Measurements from ENCODE around the gene ABCC8.
A peak's percentile ranks its signal among the peaks of the same experiment; 100 is the strongest.

Gene ABCC8

DNA sequence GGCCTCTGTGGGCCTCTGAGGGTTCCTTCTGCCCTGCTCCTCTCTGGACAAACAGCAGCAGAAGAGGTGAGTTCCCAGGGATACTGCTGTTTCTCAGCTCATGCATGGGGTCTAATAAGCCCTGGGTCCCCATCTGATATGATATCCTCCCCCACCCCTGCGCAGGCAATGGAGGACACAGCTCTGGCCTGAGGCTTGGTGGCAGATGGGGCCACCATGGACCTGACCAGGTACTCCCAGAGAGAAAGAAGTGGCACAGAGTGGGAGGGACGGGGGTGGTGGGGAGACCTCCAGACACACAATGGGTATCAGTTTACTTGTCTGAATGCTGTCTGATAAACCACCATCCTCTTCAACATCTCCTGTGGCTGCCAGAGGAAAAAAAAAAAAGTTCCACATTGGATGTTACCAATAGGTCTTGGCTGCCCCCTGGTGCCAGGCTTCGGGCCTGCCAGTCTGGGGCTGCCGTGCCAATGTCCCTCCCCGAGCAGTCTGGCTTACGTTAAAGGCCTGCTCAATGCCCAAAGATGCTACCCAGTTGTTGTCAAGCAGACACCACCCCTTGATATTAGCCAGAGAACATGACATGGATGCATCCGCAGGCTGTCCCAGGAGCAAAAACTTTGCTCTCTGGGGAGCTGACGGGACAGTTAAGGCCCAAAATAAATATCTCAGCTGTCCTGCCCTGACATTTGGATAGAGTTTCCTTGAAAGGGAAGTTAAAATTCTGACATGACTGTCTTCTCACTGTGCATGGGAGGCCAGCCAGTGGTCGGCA, 27.9 kb upstream of the ABCC8 start:
- DNase-seq, result peak; percentile 66

DNA sequence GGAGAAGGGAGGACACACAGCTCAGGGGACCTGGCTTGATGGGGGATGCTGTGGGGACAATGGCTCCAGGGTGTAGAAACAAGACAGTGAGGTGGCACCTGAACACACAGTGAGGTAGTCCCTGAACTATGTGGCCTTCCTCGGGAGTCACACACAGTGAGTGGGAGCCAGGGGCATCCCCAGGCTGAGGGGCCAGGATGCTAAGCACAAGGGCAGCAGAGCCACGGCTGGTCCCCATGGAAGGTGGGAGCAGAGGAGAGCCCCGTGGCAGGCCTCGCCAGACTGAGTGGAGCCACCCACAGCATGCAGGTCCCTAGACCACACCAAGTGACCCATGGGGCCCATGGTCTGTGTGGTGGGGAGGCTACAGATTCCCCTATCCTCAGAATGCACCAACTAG, 26.0 kb upstream of the ABCC8 start:
- no peak for DNase-seq

DNA sequence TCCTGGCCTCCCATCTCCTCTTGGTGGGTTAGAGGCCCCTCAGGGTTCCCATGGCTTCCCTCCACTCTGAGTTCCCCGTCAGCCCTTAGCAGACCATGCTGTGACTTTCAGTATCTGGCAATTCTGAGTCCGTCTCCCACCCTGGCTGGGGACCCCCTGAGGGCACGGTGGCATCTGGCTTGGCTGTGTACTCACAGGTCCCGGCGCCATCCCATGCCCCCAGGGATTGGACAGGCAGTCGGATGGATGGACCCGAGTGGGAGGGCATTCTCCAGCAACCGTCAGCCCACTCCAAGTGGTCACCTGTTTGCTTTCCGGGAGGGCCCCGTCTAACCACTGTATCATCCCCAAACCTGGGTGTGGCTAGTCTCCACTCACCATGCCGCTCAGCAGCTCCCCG, 24.0 kb upstream of the ABCC8 start:
- no peak for DNase-seq

DNA sequence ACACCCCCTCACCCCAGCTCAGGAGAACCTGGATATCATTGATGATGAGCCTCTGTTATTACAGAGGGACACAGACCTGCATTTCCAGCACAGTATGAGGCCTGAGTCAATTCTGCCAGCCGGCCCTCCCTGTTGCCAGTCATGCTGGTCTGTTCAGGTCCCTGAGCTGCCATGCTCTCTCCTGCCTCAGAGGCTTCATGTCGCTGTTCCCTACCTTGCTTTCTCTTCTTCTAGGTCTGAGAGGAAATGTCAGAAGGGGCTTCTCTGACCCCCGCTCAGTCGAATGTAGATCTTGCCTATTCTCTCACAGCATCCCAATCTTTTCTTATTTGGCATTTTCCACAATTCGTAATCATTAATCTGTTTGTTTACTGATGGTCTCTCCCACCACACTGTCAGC, 21.8 kb upstream of the ABCC8 start:
- DNase-seq, result no peak

DNA sequence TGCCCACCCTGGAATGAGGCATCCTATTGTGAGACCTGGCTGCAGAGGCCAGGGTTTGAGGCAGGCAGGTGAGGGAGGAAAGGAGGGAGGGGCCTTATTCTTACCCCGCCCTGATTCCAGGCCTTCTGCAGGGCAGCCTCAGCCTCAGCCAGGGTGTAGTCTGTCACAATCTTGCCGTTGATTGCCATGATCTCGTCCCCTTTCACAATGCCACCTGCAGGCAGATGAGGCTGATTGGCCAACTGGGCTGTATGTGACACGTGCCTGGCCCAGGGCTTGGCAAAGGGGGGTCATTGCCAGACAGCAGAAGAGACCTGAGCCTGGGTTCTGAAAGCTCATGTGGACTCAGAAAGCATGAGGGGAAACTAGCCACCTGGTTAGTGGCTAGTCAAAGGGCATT, 21.4 kb upstream of the ABCC8 start:
- no peak for DNase-seq

DNA sequence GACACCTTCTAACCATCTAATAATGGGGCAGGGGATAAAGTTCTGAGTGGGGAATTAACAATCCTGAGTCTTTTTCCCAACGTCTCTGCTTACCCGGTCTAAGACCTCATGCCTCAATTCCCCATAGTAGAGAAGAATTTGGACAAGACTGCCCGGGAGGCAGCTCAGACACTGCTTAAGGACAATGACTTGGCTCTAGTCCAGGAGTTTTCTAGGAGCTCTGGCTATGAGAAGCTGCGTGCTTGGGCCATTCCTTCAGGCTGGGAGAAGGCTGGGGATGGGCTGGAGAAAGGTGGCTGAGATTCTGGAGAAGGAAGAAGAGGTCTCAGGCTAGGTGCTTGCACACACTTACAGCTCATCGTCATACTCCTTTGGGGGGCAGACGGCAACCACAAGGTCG, 19.8 kb upstream of the ABCC8 start:
- DNase-seq, result no peak

DNA sequence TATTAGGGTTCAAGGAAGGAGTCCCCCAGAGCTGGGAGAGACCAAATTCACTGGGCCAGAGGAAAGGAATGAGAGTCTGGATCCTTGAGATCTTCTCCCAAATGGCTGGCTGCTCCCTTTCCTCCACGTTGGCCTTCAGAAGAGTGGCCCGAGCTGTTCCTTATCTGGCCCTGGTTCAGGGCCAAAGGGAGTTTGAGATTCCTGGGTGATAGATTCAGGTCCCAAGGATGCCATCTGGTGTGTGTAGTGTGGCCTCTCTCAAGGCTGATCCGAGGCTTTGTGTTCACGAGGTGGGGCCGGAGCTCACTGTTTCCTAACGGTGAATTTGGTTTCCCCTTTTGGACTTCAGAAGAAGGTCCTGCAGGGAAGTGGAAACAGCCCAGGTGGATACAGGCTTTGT, 17.4 kb upstream of the ABCC8 start:
- no peak for DNase-seq

DNA sequence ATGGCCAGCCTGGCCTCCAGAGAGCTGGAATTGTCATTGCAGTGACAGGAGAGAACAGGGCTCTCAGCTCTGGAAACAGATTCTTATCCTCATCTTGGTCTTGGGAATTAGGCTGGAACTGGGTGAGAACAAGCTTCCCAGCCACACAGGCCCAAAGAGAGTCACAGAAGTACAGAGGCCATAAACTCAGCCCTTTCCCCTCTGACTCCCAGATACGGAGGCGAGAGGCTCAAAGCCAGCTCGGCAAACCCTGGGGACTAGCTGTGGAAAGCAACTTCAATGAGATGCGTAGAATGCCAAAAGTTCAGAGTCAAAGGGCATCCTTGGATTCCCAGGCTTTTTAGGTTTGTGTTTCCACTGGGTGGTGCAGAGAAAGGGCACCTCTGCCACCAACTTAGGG, 14.3 kb upstream of the ABCC8 start:
- no peak for DNase-seq

DNA sequence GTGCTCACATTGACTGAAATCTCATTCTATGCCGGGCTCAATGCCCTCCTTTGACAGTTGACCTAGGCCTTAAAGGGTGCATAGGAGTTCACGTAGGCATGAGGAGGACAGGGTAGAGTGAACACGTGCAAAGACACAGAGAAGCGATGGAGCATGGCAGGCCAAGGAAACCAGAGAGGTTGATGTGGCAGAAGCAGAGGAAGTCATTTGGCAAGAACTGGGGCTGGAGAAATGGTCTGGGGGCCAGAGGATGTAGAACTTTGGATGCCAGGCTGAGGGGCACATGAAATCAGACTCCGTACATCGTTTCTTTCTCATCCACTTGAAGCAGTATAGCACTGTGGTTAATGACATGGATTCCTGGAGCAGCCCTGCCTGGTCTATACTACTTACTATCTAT, 13.6 kb upstream of the ABCC8 start:
- DNase-seq, result no peak

DNA sequence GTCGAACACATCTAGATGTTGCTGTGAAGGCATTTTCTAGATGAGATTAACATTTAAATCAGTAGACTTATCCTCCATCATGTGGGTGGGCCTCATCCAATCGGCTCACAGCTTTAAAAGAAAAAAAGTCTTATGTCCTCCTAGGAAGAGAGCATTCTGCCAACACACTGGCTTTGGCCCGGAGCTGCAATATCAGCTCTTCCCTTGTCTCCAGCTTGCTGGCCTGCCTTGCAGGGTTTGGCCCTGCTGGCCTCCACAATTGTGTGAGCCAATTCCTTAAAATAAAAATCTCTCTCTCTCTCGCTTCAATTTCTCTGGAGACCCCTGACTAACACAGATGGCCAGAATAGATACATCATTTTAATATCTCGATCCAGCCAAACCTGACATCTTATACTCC, 13.1 kb upstream of the ABCC8 start:
- DNase-seq, result no peak

DNA sequence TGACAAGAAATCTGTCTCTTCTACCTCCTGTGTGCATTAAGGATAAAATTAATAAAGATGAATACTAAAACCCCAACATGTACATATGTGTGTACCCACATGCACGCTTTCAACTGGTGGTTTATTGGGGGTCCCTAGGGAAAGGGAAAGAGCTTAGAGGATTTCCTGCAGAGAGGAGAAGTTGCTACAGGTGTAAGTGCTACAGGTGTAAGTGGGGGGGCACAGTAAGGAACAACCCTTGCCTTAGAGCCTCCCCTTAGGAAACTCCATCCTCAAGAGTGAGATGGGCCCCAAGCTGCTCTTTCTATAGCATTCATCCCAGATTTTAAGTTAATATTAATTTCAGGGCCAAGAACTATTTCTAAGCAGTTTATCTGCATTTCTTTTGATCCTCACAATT, 11.9 kb upstream of the ABCC8 start:
- DNase-seq, result no peak

DNA sequence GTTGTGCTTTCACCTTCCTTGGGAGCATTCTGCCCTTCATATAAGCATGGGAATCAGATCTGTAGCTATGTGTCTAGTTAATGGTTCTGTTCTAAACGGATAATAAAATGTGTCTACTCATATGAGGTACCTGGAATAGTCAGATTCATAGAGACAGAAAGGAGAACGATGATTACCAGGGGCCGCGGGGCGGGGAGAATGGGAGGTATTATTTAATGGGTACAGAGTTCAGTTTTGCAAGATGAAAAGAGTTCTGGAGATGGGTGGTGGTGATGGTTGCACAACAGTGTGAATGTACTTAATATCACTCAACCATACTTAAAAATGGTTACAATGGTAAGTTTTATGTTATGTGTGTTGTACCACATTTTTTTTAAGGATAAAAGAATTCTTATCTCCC, 10.0 kb upstream of the ABCC8 start:
- DNase-seq, result no peak

DNA sequence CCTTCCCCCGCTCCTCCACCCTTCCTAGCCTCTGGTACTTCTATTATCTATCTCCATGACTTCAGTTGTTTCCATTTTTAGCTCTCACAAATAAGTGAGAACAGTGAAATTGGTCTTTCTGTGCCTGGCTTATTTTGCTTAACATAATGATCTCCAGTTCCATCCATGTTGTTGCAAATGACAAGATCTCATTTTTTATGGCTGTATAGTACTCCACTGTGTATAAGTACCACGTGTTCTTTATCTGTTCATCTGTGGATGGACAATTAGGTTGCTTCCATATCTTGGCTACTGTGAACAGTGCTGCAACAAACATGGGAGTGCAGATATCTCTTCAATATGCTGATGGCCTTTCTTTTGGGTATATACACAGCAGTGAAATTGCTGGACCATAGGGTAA, 6.9 kb upstream of the ABCC8 start:
- no peak for DNase-seq

DNA sequence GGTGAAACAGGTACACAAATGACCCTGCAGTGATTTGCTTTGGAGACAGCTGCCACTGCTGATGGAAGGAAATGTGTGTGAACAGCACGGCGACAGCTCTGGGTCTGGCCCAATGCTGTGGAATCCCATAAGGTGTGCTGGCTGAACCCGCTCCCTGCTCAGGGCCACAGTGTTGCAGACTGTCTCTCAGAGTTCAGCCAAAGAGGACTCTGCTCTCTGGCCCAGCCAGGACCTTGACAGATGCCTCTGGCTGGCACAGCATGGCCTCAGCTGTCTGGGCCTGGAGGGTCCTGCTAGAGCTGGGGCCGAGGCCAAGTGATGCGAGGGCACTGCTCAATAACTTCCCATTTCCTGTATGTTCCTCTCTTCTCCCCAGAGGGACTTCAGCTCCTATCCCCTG, 5.3 kb upstream of the ABCC8 start:
- DNase-seq, result no peak

DNA sequence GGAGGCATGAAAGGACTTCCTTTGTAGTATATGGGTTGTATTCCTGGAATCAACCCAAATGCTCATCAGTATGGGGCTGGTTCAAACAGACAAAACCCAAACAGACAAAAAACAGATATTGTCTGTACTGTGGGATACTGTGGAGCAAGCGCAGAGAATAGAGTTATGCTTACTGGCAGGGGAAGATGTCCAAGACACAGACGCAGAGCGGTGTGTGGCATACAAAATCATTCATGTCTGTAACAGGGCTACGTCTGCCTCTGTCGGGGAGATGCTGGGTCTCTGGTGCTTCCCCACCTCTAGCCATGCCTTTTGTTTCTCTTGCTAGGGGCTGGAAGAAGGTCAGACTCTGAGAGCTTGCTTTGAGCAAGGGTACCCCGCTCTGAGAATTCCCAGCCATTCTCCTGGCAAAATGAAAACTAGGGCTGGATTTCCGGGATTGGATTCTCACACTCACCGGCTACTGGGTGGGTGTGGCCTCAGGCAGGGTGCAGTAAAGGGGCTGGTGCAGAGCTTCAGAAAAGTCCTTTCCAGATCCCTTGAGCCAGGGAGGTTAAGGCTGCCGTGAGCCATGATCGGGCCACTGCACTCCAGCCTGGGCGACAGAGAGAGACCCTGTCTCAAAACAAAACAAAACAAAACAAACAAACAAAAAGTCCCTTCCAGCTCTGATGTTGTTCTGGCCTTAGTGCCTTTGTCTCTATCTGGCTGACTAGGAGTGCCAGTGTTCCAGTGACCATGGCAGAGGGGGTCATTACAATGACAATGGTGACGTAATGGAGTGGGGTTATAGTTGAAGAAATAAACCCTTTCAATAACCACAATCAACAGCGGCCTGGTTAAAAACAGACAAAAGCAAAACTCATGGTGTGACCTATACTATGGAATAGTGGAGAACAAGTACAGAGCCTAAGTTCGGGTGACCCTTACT, 2.9 kb upstream of the ABCC8 start:
- DNase-seq, result no peak

DNA sequence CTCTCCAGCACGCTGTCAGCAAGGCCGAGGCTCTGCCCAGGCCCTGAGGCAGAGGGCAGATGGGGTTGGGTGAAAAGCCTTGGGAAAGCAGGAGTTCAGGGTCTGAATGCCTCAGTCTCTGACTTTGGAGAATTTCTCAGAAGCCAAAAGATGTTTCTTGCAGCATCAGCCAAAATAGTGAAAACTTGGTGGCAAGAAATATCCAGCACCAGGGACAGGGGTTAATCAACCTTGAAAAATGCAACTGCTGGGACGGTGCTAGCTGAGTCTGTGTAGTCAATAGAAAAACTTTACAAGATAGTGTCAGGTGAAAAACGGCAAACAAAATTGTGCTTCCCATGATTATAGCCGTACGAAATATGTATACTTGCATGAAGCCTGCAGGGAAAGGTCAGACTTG, 1.4 kb upstream of the ABCC8 start:
- no peak for DNase-seq

DNA sequence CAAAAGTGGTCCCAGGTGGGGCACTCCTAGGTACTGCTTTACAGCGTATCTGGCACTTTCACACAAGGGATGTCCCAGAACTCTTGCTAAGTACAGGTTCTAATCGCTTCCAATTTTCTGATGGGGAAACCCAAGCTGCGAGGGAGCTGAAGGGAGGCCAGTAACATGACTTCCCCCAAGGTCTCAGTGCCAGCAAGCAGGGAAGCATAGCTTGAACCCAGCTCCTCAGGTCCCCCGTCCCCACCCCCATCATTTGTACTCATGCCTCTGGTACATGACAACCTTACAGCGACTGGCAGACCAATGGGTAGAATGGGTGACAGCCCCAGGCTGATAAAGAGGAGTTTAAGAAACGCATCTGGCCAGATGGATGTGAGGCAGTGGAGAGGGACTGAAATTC, 716 bp upstream of the ABCC8 start:
- no peak for DNase-seq

DNA sequence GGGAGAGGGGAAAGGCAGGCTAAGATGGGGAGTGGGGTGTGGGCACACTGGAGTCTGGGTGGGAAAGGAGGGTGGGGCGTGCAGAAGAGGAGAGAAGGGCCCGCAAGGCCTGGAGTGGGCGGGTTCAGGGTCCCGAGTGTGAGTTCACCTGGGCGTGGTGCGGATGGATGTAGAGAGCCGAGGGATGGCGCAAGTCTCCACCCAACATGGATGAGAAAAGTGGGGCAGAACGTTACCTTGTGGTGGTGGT, 364 bp upstream of the ABCC8 start:
- DNase-seq, result no peak

DNA sequence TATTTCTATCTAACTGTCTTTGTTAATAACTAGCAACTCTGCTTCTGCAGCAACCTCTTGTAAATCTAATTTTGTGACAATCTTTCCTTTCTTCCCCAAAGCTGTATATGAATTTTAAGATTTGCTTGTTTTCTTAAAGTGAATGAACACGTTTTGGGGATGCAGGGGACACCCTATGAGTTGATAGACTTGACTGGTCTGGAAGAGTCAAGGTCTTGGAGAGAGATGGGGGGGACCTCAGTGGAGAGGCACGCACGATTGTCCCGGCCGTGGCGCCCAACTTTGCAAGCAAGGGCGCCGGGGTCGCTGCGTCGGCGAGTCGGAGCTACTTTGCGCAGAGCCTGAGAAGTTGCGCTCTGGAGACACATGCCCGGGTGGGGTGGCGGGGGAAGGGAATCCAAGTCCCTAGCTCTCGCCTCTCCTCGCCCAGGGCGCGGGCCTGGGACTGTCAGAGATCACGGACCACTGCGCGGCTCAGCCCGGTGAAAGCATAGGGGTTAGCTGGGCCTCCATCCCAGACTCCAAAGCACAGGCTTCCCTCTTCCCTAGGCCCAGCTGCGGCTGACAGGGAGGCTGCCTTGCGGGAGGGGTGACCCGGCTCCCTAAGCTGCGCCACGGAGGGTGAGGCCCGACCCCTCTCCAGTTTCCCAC, 854 bp downstream of the ABCC8 start:
- DNase-seq, result no peak

DNA sequence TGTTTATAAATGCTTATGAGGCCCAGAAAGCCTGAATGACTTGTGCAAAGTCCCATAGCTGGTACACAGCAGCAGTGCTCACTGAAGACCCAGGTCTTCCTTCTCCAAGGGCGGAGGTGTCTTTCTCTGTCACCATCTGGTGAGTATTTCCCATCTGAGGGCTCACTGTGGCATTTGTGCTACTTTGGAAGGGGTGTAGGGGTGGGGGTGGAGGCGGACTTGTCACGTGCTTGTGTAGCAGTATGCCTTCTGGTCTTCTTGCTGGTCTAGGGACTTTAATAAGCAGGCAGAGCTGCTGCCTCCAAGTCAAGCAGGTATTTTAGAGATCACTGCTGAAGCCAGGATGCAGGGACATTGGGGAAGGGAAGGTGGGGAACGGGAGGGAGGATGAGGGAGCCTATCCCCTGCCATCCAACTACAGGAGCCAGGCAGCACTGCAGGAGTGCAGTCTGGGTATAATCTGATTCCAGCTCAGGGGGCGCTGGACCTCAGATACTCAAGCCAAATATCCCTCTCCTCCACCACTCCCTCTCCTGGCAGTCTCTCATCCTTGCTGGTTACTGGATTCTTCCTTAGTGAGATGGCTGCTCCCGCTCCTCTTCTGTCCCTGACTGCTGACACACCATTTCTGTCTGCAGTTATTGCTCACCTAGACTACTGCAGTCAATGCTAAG, 3.4 kb downstream of the ABCC8 start:
- DNase-seq, result no peak

DNA sequence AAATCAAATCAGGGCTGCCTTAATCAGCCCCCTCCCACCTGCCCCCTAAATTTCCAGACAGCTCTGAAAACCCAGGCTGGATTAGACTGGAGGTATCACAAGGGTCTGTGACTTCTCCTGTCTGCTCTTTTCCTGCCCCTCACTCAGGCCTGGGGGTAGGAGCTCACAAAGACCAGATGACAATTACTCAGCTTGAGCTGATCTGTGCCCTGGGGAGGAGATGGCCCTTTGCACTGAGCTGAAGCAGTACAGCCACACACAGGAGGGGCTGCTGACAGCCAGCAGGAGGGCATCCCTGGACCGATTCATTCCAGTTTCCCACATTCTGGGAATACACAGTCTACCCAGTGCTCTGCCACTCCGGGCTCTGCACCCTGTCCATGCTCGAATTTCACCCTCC, 4.2 kb downstream of the ABCC8 start:
- DNase-seq, result no peak

DNA sequence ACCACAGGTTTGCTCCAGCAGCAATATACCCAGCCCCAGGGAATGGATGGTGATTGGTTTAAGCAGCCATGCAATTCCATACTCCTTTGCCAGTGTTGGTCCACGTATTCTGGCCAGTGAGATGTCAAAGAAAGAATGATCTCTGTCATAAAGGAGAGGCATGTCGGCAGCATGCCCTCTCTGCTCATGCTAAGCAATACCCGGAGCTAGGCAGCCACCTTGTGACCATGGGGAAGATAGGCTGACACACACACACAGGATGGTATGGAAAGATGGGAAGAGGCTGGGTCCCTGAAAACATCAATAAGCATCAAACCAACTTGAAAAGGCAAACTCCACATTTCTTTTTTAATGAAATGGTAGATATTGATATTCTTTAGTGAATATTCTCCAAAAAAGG, 5.1 kb downstream of the ABCC8 start:
- DNase-seq, result no peak

DNA sequence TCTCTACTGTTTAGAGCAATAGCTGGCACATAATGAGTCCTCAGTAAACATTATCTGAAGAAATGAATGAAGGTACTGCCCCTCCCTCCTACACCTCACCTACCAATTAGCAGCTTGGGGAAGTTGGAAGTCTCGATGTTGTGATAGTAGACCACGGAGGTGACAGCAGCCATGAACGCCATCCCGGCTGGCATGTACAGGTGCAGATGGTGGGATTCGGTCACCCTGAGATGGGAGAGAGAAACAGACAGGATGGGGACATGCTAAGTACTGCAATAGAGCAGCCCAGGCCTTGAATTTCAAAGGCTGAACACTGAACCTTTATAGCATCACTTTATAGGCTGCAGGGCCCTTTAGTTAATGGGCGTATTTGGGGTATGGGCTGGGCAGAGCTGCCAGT, 6.6 kb downstream of the ABCC8 start:
- no peak for DNase-seq

DNA sequence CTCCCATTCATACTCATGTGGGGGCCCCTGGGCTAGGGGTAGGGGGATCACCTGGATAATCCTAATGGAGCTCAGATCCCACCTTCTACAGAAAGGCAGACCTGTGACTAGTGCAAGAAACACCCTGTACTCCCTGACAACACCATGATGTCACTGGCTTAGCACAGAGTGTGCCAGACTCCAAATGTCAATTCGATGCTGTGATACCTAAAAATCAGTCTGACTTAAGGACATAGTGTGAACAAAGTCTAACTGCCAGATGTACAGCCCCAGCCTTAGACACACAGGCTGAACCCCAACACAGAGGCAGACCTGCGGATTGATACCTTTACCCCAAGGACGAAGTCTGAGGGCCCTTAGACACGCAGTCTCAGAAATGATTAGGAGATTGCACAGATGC, 8.5 kb downstream of the ABCC8 start:
- no peak for DNase-seq

Measured in inflammatory macrophage treated with lipopolysaccharide for 4 hours (primary cell).